Transverse colon (tissue), 4 donors: Measurements from ENCODE around the gene KCNJ1. TPM values are rescaled to one million over a fixed set of nuclear protein-coding genes. Genes with fewer than 3 reads are reported as not detected.

Experiments
- DNase-seq: peaks from one replicate; pipeline ENCODE4 v3.0.0-alpha.2; 2019
- H3K27ac ChIP-seq, 4 donors: fragments of 200-600 bp; sonication (generic); 2 replicates each; pipeline ENCODE4 v1.5.1; 2016 to 2018; ENCODE audit warnings: inconsistent platforms in 4 of 4
- H3K27me3 ChIP-seq: fragments of 200-600 bp; sonication (generic); 2 replicates; pipeline ENCODE4 v1.5.1; 2017; ENCODE audit warnings: inconsistent platforms
- H3K36me3 ChIP-seq, 4 donors: fragments of 200-600 bp; sonication (generic); 2 replicates each; pipeline ENCODE4 v1.5.1; 2017 to 2019; ENCODE audit warnings: inconsistent platforms in 4 of 4
- H3K4me1 ChIP-seq, 4 donors: fragments of 200-600 bp; sonication (generic); 2 replicates each; pipeline ENCODE4 v1.5.1; 2017 to 2020; ENCODE audit warnings: inconsistent platforms in 4 of 4
- H3K4me3 ChIP-seq, 4 donors: fragments of 200-600 bp; sonication (generic); 1 replicate in 1 of 4; 2 replicates in 3 of 4; pipeline versions ENCODE4 v1.5.1 to v1.6.1; 2017 to 2019; ENCODE audit warnings: inconsistent platforms in 4 of 4
- H3K9me3 ChIP-seq, 2 donors: fragments of 200-600 bp; sonication (generic); 2 replicates each; pipeline ENCODE4 v1.5.1; 2017 to 2019; ENCODE audit warnings: inconsistent platforms in 2 of 2
- EP300 ChIP-seq: sonication (generic); formaldehyde crosslinking; IDR thresholded peaks from one replicate; pipeline ENCODE4 v1.6.1; 2017; ENCODE audit warnings: antibody characterized with exemption, low read depth
- POLR2A ChIP-seq: fragments of 450-650 bp; IDR thresholded peaks from one replicate; pipeline ENCODE4 v1.6.1; 2016; ENCODE audit warnings: antibody characterized with exemption, mild to moderate bottlenecking, moderate library complexity
- POLR2AphosphoS5 ChIP-seq, 3 donors: sonication (generic); formaldehyde crosslinking; IDR thresholded peaks; one replicate each; pipeline ENCODE4 v1.6.1; 2016; ENCODE audit warnings: antibody characterized with exemption in 3 of 3
- WGBS, 2 donors: methylation state at CpG; one replicate each; pipeline ENCODE4 v1.1.5; 2018; ENCODE audit warnings: low coverage in 1 of 2; 5-methylcytosine and 5-hydroxymethylcytosine counted together
- in situ Hi-C, 4 donors: fragments of 200-750 bp; cut with MboI; loops; one replicate each; pipeline versions ENCODE4 v1.15.0 to v1.15.1; 2017; ENCODE audit warnings: low sequenced_read_pairs in 3 of 4, low pct_ligation_motif_present in 1 of 4, low pct_unique_long_range_greater_than_20kb in 1 of 4
- intact Hi-C: fragments of 100-400 bp; cut with DNase I; formaldehyde crosslinking; loops from one replicate; pipeline ENCODE4 v1.15.1; 2023; ENCODE audit warnings: low total_unique reads
- total RNA-seq, 4 donors: library from RNA; depleted of rRNA; stranded (reverse); fragments of >200 nt; gene quantifications; one replicate each; pipeline ENCODE4 v1.1.0, GENCODE V29; 2016
- TF ChIP-seq, protein P1 (sequence below), 5 experiments: fragments of 200-600 bp in 3 of 5; fragments of 450-650 bp in 2 of 5; sonication (generic) in 3 of 5; IDR thresholded peaks; 1 replicate in 2 of 5; 2 replicates in 3 of 5; pipeline ENCODE4 v1.5.1; 2016 to 2017; ENCODE audit warnings: antibody characterized with exemption in 5 of 5, inconsistent platforms in 3 of 5, mild to moderate bottlenecking in 2 of 5, moderate library complexity in 1 of 5

Gene KCNJ1
- total RNA-seq, 4 donors from 2014 or later = not detected

GRCh38 chr11:128821556-128821955 is 45.5 kb downstream of the KCNJ1 start:
- intact Hi-C loops = loop anchor here (10.0 kb wide), 1 partner anchor 187 kb away; no protein-coding TSS in a partner anchor
- Histone ChIP-seq H3K36me3 (no peaks in the 10 kb centered on the region), H3K9me3 (no peaks in the 10 kb centered on the region), H3K4me3 (no peak overlapping the region), H3K27ac (no peak overlapping the region), H3K27me3 (no peaks in the 10 kb centered on the region), H3K4me1 (peaks cover 0 to 4% (median 2%) of the 10 kb centered on the region in 4 donors)
- in situ Hi-C loops = no loop called here
- DNase-seq = no peak
- TF ChIP-seq, protein P1, sequence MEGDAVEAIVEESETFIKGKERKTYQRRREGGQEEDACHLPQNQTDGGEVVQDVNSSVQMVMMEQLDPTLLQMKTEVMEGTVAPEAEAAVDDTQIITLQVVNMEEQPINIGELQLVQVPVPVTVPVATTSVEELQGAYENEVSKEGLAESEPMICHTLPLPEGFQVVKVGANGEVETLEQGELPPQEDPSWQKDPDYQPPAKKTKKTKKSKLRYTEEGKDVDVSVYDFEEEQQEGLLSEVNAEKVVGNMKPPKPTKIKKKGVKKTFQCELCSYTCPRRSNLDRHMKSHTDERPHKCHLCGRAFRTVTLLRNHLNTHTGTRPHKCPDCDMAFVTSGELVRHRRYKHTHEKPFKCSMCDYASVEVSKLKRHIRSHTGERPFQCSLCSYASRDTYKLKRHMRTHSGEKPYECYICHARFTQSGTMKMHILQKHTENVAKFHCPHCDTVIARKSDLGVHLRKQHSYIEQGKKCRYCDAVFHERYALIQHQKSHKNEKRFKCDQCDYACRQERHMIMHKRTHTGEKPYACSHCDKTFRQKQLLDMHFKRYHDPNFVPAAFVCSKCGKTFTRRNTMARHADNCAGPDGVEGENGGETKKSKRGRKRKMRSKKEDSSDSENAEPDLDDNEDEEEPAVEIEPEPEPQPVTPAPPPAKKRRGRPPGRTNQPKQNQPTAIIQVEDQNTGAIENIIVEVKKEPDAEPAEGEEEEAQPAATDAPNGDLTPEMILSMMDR (IDR thresholded peaks at IDR 0.05) = no peak
- no peak for TF ChIP-seq EP300
- no peak for TF ChIP-seq POLR2AphosphoS5 (IDR thresholded peaks at IDR 0.05)
- TF ChIP-seq POLR2A = no peak
- WGBS, 2 donors = 85 to 90% methylated on average over 3 to 4 of the region's 4 CpGs

DNA sequence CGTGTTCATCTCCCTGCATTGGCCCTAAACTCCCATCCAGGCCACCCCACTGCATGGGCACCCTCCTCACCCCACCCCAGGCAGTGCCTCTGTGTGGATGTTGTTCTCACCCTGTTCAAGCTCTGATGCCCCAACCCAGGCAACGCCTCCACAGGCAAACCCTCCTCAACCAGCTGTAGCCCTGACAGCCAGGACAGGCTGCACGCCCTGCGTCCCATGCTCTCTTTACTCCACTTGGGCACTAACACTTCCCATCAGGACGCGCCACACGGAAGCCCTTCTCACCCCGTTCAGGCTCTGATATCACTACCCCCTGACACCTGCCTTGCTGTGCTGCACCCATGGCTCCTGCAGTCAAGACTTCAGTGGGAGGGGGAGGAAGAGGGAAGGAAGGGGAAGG is 47.9 kb downstream of the KCNJ1 start:
- 67 to 90% methylated on average over 1 to 8 of the region's 8 CpGs for WGBS, 2 donors
- in situ Hi-C loops = no loop called here
- H3K36me3 ChIP-seq = no peaks in the 10 kb centered on the region
- peaks cover 0 to 3% (median under 1%) of the 10 kb centered on the region in 4 donors for H3K4me1 ChIP-seq
- no peak for DNase-seq
- no peaks in the 10 kb centered on the region for H3K27me3 ChIP-seq
- TF ChIP-seq POLR2A (no peak), POLR2AphosphoS5 (IDR thresholded peaks at IDR 0.05) (no peak), EP300 (no peak)
- TF ChIP-seq, protein P1 (IDR thresholded peaks at IDR 0.05) = no peak
- H3K27ac ChIP-seq = no peak overlapping the region
- intact Hi-C loops = no loop called here
- no peak overlapping the region for H3K4me3 ChIP-seq
- no peaks in the 10 kb centered on the region for H3K9me3 ChIP-seq

GRCh38 chr11:128814856-128815705 is 52.0 kb downstream of the KCNJ1 start:
- no peaks in the 10 kb centered on the region for H3K36me3 ChIP-seq
- peak; percentile 19 for DNase-seq
- H3K4me3 ChIP-seq = no peak overlapping the region
- H3K27me3 ChIP-seq = no peaks in the 10 kb centered on the region
- H3K4me1 ChIP-seq = no peaks in the 10 kb centered on the region
- H3K27ac ChIP-seq = no peak overlapping the region
- no peak for TF ChIP-seq POLR2AphosphoS5 (IDR thresholded peaks at IDR 0.05)
- intact Hi-C loops = no loop called here
- 56 to 69% methylated on average over 6 to 9 of the region's 9 CpGs for WGBS, 2 donors
- in situ Hi-C loops = no loop called here
- no peaks in the 10 kb centered on the region for H3K9me3 ChIP-seq

DNA sequence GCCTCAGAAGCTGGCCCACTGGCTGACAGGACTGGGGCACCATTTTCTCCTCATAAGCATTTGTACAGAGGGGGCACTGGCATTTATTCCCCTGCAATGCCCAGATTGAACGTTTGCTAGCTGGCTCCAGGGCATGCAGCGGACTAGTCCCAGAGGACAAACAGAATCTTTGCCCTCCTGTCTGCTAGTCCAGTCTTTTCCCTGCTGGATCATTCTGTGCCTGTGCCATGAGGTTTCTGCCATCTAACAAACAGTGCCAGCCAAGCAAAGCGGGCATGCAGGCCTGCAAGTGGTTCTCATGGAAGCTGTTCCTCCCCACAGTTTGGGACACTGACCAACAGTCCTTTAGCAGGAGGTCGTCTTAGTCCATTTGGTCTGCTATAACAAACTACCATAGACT is 53.4 kb downstream of the KCNJ1 start:
- H3K9me3 ChIP-seq = no peaks in the 10 kb centered on the region
- intact Hi-C loops = no loop called here
- in situ Hi-C loops = no loop called here
- 92% methylated on average over 4 of the region's 4 CpGs; no CpG with 5 or more reads in 1 of the 2 donors for WGBS, 2 donors
- no peaks in the 10 kb centered on the region for H3K36me3 ChIP-seq
- no peak for DNase-seq
- H3K4me3 ChIP-seq = no peak overlapping the region
- H3K27ac ChIP-seq = no peak overlapping the region
- no peaks in the 10 kb centered on the region for H3K4me1 ChIP-seq
- H3K27me3 ChIP-seq = no peaks in the 10 kb centered on the region
- TF ChIP-seq POLR2AphosphoS5 (IDR thresholded peaks at IDR 0.05) (no peak), EP300 (no peak), POLR2A (no peak)
- TF ChIP-seq, protein P1 (IDR thresholded peaks at IDR 0.05) = no peak
